ENCODE results near the gene CLASRP. TPM values are rescaled to one million over a fixed set of nuclear protein-coding genes. Genes with fewer than 3 reads are reported as not detected.

Gene CLASRP
- total RNA-seq, 1 experiment from 2014 or later, result 79.9 TPM

- no TSS peak for BruUV-seq (replicated peaks)
- Histone ChIP-seq H3K36me3 (ENCODE audit: control insufficient read depth in 1 of 2, insufficient read depth in 2 of 2, low read length in 2 of 2) (peaks cover 14 to 20% of the 10 kb centered on the region in 2 experiments; a peak in 3 of 4 replicates), H3K79me2 (ENCODE audit: insufficient read depth, low read length) (peaks cover 21% of the 10 kb centered on the region), H3K27me3 (ENCODE audit: insufficient read depth, low read length) (no peaks in the 10 kb centered on the region), H3K4me2 (ENCODE audit: low read length) (no peak overlapping the region), H3K9me2 (ENCODE audit: insufficient read depth) (no peaks in the 10 kb centered on the region), H3K9ac (ENCODE audit: low read length) (no peak overlapping the region), H3K27ac (ENCODE audit: low read depth, low read length) (no peak overlapping the region), H3K9me3 (ENCODE audit: control insufficient read depth in 1 of 2, insufficient read depth in 1 of 2, low read depth in 1 of 2, low read length in 2 of 2) (no peaks in the 10 kb centered on the region), H2AFZ (ENCODE audit: low read depth, low read length, poor library complexity, severe bottlenecking) (no peak overlapping the region), H3K4me1 (ENCODE audit: control insufficient read depth in 1 of 2, insufficient read depth in 2 of 2, low read length in 2 of 2) (peaks cover 8% of the 10 kb centered on the region in 2 experiments; a peak in 3 of 4 replicates), H4K20me1 (ENCODE audit: insufficient read depth) (no peaks in the 10 kb centered on the region), H3K4me3 (replicated peaks in 1 of 2; ENCODE audit: low read depth in 1 of 2, low read length in 2 of 2) (no peak overlapping the region)
- no peak for ATAC-seq
- ChIA-PET RAD21 (ENCODE audit: low non-redundant PET in 1 of 2, low total read pairs in 2 of 2, uncharacterized antibody in 2 of 2, unreplicated experiment in 2 of 2) (no interaction called here), POLR2A (no interaction called here), CTCF (no interaction called here)
- DNase-seq (ENCODE audit: low read depth, low spot score), result no peak
- TF ChIP-seq FOSL1 (IDR thresholded peaks at IDR 0.05; ENCODE audit: low read depth) (no peak), POLR2AphosphoS5 (IDR thresholded peaks at IDR 0.05; ENCODE audit: low read depth, low read length) (0 out of 2 replicates have a peak, but pooled peaks have one; percentile 11)
- intact Hi-C loops (cut with micrococcal nuclease), result no loop called here
Measured at GRCh38 chr19:45070214-45070613, 31.4 kb downstream of the CLASRP start.

- ChIA-PET POLR2A (no interaction called here), CTCF (no interaction called here), RAD21 (ENCODE audit: low non-redundant PET in 1 of 2, low total read pairs in 2 of 2, uncharacterized antibody in 2 of 2, unreplicated experiment in 2 of 2) (no interaction called here)
- no peaks in the 10 kb centered on the region for H3K27me3 ChIP-seq (ENCODE audit: insufficient read depth, low read length)
- H3K4me3 ChIP-seq (replicated peaks in 1 of 2; ENCODE audit: low read depth in 1 of 2, low read length in 2 of 2), result no peak overlapping the region
- no peak overlapping the region for H2AFZ ChIP-seq (ENCODE audit: low read depth, low read length, poor library complexity, severe bottlenecking)
- ATAC-seq (no peak), DNase-seq (ENCODE audit: low read depth, low spot score) (no peak)
- peaks cover 8% of the 10 kb centered on the region in 2 experiments; a peak in 3 of 4 replicates for H3K4me1 ChIP-seq (ENCODE audit: control insufficient read depth in 1 of 2, insufficient read depth in 2 of 2, low read length in 2 of 2)
- no peaks in the 10 kb centered on the region for H3K9me2 ChIP-seq (ENCODE audit: insufficient read depth)
- H3K36me3 ChIP-seq (ENCODE audit: control insufficient read depth in 1 of 2, insufficient read depth in 2 of 2, low read length in 2 of 2), result peaks cover 11 to 20% of the 10 kb centered on the region in 2 experiments; a peak in 3 of 4 replicates
- peaks cover 24% of the 10 kb centered on the region for H3K79me2 ChIP-seq (ENCODE audit: insufficient read depth, low read length)
- intact Hi-C loops (cut with micrococcal nuclease), result no loop called here
- H3K4me2 ChIP-seq (ENCODE audit: low read length), result no peak overlapping the region
- no peak overlapping the region for H3K9ac ChIP-seq (ENCODE audit: low read length)
- no peak overlapping the region for H3K27ac ChIP-seq (ENCODE audit: low read depth, low read length)
- BruUV-seq (replicated peaks), result no TSS peak
- H4K20me1 ChIP-seq (ENCODE audit: insufficient read depth), result no peaks in the 10 kb centered on the region
- no peaks in the 10 kb centered on the region for H3K9me3 ChIP-seq (ENCODE audit: control insufficient read depth in 1 of 2, insufficient read depth in 1 of 2, low read depth in 1 of 2, low read length in 2 of 2)
- TF ChIP-seq CEBPB (IDR thresholded peaks at IDR 0.05; ENCODE audit: low read depth) (no peak), SRF (IDR thresholded peaks at IDR 0.05; ENCODE audit: low read depth) (no peak), CTCF (IDR thresholded peaks at IDR 0.05 in 2 of 3, conservative IDR thresholded peaks at IDR 0.05 in 1 of 3; ENCODE audit: borderline replicate concordance in 1 of 3, insufficient read depth in 1 of 3, low read depth in 2 of 3, low read length in 2 of 3) (no peak), RAD21 (IDR thresholded peaks at IDR 0.05; ENCODE audit: low read depth) (no peak), YY1 (IDR thresholded peaks at IDR 0.05; ENCODE audit: extremely low read depth, insufficient replicate concordance, low read depth, low read length) (no peak), EGR1 (IDR thresholded peaks at IDR 0.05; ENCODE audit: low read depth) (no peak), ZBTB33 (IDR thresholded peaks at IDR 0.05; ENCODE audit: extremely low read depth, insufficient replicate concordance, low read length) (no peak), ATF3 (IDR thresholded peaks at IDR 0.05) (no peak), REST (IDR thresholded peaks at IDR 0.05; ENCODE audit: low read depth) (no peak)
Measured at GRCh38 chr19:45070861-45071544, 32.2 kb downstream of the CLASRP start.

Data from HCT116 (cell line).